Measurements from ENCODE around the gene ABI3BP.

The ABI3BP gene

GRCh38 chr3:100836661-100837060 lies 156.6 kb downstream of the ABI3BP start:
- H3K4me3 ChIP-seq (ENCODE audit: low read depth, low read length), result no peak overlapping the region
- H4K8ac ChIP-seq (ENCODE audit: low read depth, low read length), result no peak overlapping the region
- H2BK120ac ChIP-seq (ENCODE audit: insufficient read depth, low read length, poor library complexity), result no peak overlapping the region
- H4K91ac ChIP-seq (ENCODE audit: low read depth, low read length), result no peak overlapping the region
- no peaks in the 10 kb centered on the region for H3K79me1 ChIP-seq (ENCODE audit: low read length)
- no peaks in the 10 kb centered on the region for H3K27me3 ChIP-seq (ENCODE audit: insufficient read depth, low read length)
- no peak overlapping the region for H3K9ac ChIP-seq (ENCODE audit: low read length)
- no peak overlapping the region for H3K4me2 ChIP-seq (ENCODE audit: low read length)
- no peak overlapping the region for H2BK12ac ChIP-seq (ENCODE audit: low read length)
- no peaks in the 10 kb centered on the region for H3K9me3 ChIP-seq (ENCODE audit: insufficient read depth, low read depth, low read length)
- no peak overlapping the region for H3K23ac ChIP-seq (ENCODE audit: low read length)
- H3K14ac ChIP-seq (ENCODE audit: low read length), result no peak overlapping the region
- no peaks in the 10 kb centered on the region for H3K36me3 ChIP-seq (ENCODE audit: control insufficient read depth in 1 of 2, insufficient read depth in 2 of 2, low read length in 2 of 2)
- no peak overlapping the region for H2BK5ac ChIP-seq (ENCODE audit: low read depth, low read length, poor library complexity)
- H3K27ac ChIP-seq (ENCODE audit: low read depth, low read length), result no peak overlapping the region
- WGBS (ENCODE audit: extremely low coverage, insufficient coverage, insufficient read length), result no CpG with 5 or more reads among the region's 1 CpG
- H3K18ac ChIP-seq (ENCODE audit: low read length), result no peak overlapping the region
- no peak overlapping the region for H4K12ac ChIP-seq (ENCODE audit: low read depth, low read length)
- H3K4ac ChIP-seq (ENCODE audit: low read depth, low read length), result no peak overlapping the region
- no peaks in the 10 kb centered on the region for H3K4me1 ChIP-seq (ENCODE audit: control insufficient read depth in 1 of 2, insufficient read depth in 2 of 2, low read length in 2 of 2)
- H2AFZ ChIP-seq (ENCODE audit: insufficient read depth, low read length, poor library complexity), result no peak overlapping the region
- peaks cover 2% of the 10 kb centered on the region for H3K79me2 ChIP-seq (ENCODE audit: control insufficient read depth, insufficient read depth, low read length, poor library complexity)
- no peak overlapping the region for H2AK5ac ChIP-seq (ENCODE audit: low read length)
- no peak for DNase-seq

- Histone ChIP-seq H3K9ac (ENCODE audit: low read length) (no peak overlapping the region), H3K14ac (ENCODE audit: low read length) (no peak overlapping the region), H3K9me3 (ENCODE audit: insufficient read depth, low read depth, low read length) (no peaks in the 10 kb centered on the region), H4K8ac (ENCODE audit: low read depth, low read length) (no peak overlapping the region), H3K27me3 (ENCODE audit: insufficient read depth, low read length) (no peaks in the 10 kb centered on the region), H3K4me2 (ENCODE audit: low read length) (no peak overlapping the region), H3K79me1 (ENCODE audit: low read length) (no peaks in the 10 kb centered on the region), H3K36me3 (ENCODE audit: control insufficient read depth in 1 of 2, insufficient read depth in 2 of 2, low read length in 2 of 2) (no peaks in the 10 kb centered on the region), H2AK5ac (ENCODE audit: low read length) (no peak overlapping the region), H2BK120ac (ENCODE audit: insufficient read depth, low read length, poor library complexity) (no peak overlapping the region), H4K91ac (ENCODE audit: low read depth, low read length) (no peak overlapping the region), H3K79me2 (ENCODE audit: control insufficient read depth, insufficient read depth, low read length, poor library complexity) (peaks cover 2% of the 10 kb centered on the region), H3K4ac (ENCODE audit: low read depth, low read length) (no peak overlapping the region), H2AFZ (ENCODE audit: insufficient read depth, low read length, poor library complexity) (no peak overlapping the region), H4K12ac (ENCODE audit: low read depth, low read length) (no peak overlapping the region), H3K23ac (ENCODE audit: low read length) (no peak overlapping the region), H3K4me3 (ENCODE audit: low read depth, low read length) (no peak overlapping the region), H3K18ac (ENCODE audit: low read length) (no peak overlapping the region), H2BK5ac (ENCODE audit: low read depth, low read length, poor library complexity) (no peak overlapping the region), H3K4me1 (ENCODE audit: control insufficient read depth in 1 of 2, insufficient read depth in 2 of 2, low read length in 2 of 2) (no peaks in the 10 kb centered on the region), H2BK12ac (ENCODE audit: low read length) (no peak overlapping the region), H3K27ac (ENCODE audit: low read depth, low read length) (no peak overlapping the region)
- WGBS (ENCODE audit: extremely low coverage, insufficient coverage, insufficient read length), result 100% methylated on average over 1 of the region's 5 CpGs
- DNase-seq, result no peak
Observed at GRCh38 chr3:100834332-100834731, 158.9 kb downstream of the ABI3BP start.

- no peak overlapping the region for H3K14ac ChIP-seq (ENCODE audit: low read length)
- peaks cover 2% of the 10 kb centered on the region for H3K79me2 ChIP-seq (ENCODE audit: control insufficient read depth, insufficient read depth, low read length, poor library complexity)
- DNase-seq, result no peak
- no peaks in the 10 kb centered on the region for H3K36me3 ChIP-seq (ENCODE audit: control insufficient read depth in 1 of 2, insufficient read depth in 2 of 2, low read length in 2 of 2)
- H3K18ac ChIP-seq (ENCODE audit: low read length), result no peak overlapping the region
- no peak overlapping the region for H3K4me3 ChIP-seq (ENCODE audit: low read depth, low read length)
- no peak overlapping the region for H3K27ac ChIP-seq (ENCODE audit: low read depth, low read length)
- H2BK5ac ChIP-seq (ENCODE audit: low read depth, low read length, poor library complexity), result no peak overlapping the region
- no peak overlapping the region for H2AK5ac ChIP-seq (ENCODE audit: low read length)
- no CpG with 5 or more reads among the region's 3 CpGs for WGBS (ENCODE audit: extremely low coverage, insufficient coverage, insufficient read length)
- H3K9me3 ChIP-seq (ENCODE audit: insufficient read depth, low read depth, low read length), result no peaks in the 10 kb centered on the region
- no peak overlapping the region for H3K9ac ChIP-seq (ENCODE audit: low read length)
- H3K4me1 ChIP-seq (ENCODE audit: control insufficient read depth in 1 of 2, insufficient read depth in 2 of 2, low read length in 2 of 2), result no peaks in the 10 kb centered on the region
- no peak overlapping the region for H4K91ac ChIP-seq (ENCODE audit: low read depth, low read length)
- no peaks in the 10 kb centered on the region for H3K79me1 ChIP-seq (ENCODE audit: low read length)
- no peak overlapping the region for H3K4ac ChIP-seq (ENCODE audit: low read depth, low read length)
- no peak overlapping the region for H4K8ac ChIP-seq (ENCODE audit: low read depth, low read length)
- no peak overlapping the region for H4K12ac ChIP-seq (ENCODE audit: low read depth, low read length)
- H2AFZ ChIP-seq (ENCODE audit: insufficient read depth, low read length, poor library complexity), result no peak overlapping the region
- no peak overlapping the region for H3K23ac ChIP-seq (ENCODE audit: low read length)
- H3K27me3 ChIP-seq (ENCODE audit: insufficient read depth, low read length), result no peaks in the 10 kb centered on the region
- no peak overlapping the region for H2BK120ac ChIP-seq (ENCODE audit: insufficient read depth, low read length, poor library complexity)
- no peak overlapping the region for H2BK12ac ChIP-seq (ENCODE audit: low read length)
- no peak overlapping the region for H3K4me2 ChIP-seq (ENCODE audit: low read length)
Observed at GRCh38 chr3:100833483-100833882, 159.7 kb downstream of the ABI3BP start.

- no CpG with 5 or more reads among the region's 2 CpGs for WGBS (ENCODE audit: extremely low coverage, insufficient coverage, insufficient read length)
Observed at GRCh38 chr3:100831629-100832028, 161.6 kb downstream of the ABI3BP start.

More at GRCh38 chr3:100831629-100832028, 161.6 kb downstream of the ABI3BP start:
- Histone ChIP-seq H3K23ac (ENCODE audit: low read length) (no peak overlapping the region), H3K36me3 (ENCODE audit: control insufficient read depth in 1 of 2, insufficient read depth in 2 of 2, low read length in 2 of 2) (no peaks in the 10 kb centered on the region), H3K9me3 (ENCODE audit: insufficient read depth, low read depth, low read length) (no peaks in the 10 kb centered on the region), H3K18ac (ENCODE audit: low read length) (no peak overlapping the region), H4K91ac (ENCODE audit: low read depth, low read length) (no peak overlapping the region), H3K27ac (ENCODE audit: low read depth, low read length) (no peak overlapping the region), H4K8ac (ENCODE audit: low read depth, low read length) (no peak overlapping the region), H2AK5ac (ENCODE audit: low read length) (no peak overlapping the region), H2BK5ac (ENCODE audit: low read depth, low read length, poor library complexity) (no peak overlapping the region), H3K79me1 (ENCODE audit: low read length) (no peaks in the 10 kb centered on the region), H4K12ac (ENCODE audit: low read depth, low read length) (no peak overlapping the region), H3K79me2 (ENCODE audit: control insufficient read depth, insufficient read depth, low read length, poor library complexity) (peaks cover 2% of the 10 kb centered on the region), H3K4me2 (ENCODE audit: low read length) (no peak overlapping the region), H2BK12ac (ENCODE audit: low read length) (no peak overlapping the region), H3K14ac (ENCODE audit: low read length) (no peak overlapping the region), H3K27me3 (ENCODE audit: insufficient read depth, low read length) (no peaks in the 10 kb centered on the region), H2AFZ (ENCODE audit: insufficient read depth, low read length, poor library complexity) (no peak overlapping the region), H3K9ac (ENCODE audit: low read length) (no peak overlapping the region), H3K4ac (ENCODE audit: low read depth, low read length) (no peak overlapping the region), H3K4me1 (ENCODE audit: control insufficient read depth in 1 of 2, insufficient read depth in 2 of 2, low read length in 2 of 2) (no peaks in the 10 kb centered on the region), H2BK120ac (ENCODE audit: insufficient read depth, low read length, poor library complexity) (no peak overlapping the region), H3K4me3 (ENCODE audit: low read depth, low read length) (no peak overlapping the region)
- DNase-seq, result peak in 1 of 2 donors; percentile 71

All from trophoblast cell (in vitro differentiated cells and primary cell).